Esophagus squamous epithelium (tissue), 4 donors: ENCODE data around the gene GJC3.

ENCODE experiments used
- POLR2A ChIP-seq, 4 donors: fragments of 450-650 bp; IDR thresholded peaks; one replicate each; pipeline ENCODE4 v1.6.1; 2017; ENCODE audit warnings: antibody characterized with exemption in 4 of 4, mild to moderate bottlenecking in 4 of 4, moderate library complexity in 3 of 4
- TF ChIP-seq, protein P1 (sequence below), 6 experiments: fragments of 450-650 bp in 4 of 6; fragments of 200-600 bp in 2 of 6; sonication (generic) in 2 of 6; IDR thresholded peaks; one replicate each; pipeline ENCODE4 v1.5.1; 2016 to 2019; ENCODE audit warnings: antibody characterized with exemption in 6 of 6, mild to moderate bottlenecking in 4 of 6, moderate library complexity in 4 of 6

- TF ChIP-seq, protein P1, sequence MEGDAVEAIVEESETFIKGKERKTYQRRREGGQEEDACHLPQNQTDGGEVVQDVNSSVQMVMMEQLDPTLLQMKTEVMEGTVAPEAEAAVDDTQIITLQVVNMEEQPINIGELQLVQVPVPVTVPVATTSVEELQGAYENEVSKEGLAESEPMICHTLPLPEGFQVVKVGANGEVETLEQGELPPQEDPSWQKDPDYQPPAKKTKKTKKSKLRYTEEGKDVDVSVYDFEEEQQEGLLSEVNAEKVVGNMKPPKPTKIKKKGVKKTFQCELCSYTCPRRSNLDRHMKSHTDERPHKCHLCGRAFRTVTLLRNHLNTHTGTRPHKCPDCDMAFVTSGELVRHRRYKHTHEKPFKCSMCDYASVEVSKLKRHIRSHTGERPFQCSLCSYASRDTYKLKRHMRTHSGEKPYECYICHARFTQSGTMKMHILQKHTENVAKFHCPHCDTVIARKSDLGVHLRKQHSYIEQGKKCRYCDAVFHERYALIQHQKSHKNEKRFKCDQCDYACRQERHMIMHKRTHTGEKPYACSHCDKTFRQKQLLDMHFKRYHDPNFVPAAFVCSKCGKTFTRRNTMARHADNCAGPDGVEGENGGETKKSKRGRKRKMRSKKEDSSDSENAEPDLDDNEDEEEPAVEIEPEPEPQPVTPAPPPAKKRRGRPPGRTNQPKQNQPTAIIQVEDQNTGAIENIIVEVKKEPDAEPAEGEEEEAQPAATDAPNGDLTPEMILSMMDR (IDR thresholded peaks at IDR 0.05), result no peak
- TF ChIP-seq POLR2A (IDR thresholded peaks at IDR 0.05), result no peak
Measured at GRCh38 chr7:99910976-99911375, 18.4 kb downstream of the GJC3 start.
